RWPE2 (cell line): ENCODE results near the gene CCDC188.

ENCODE experiments used
- ATAC-seq: fragments of 200-7000 bp; cut with Tn5 transposase; 3 replicates; pipeline ENCODE4 v1.9.1; 2021; ENCODE audit warnings: low read depth
- DNase-seq: peaks from one replicate; pipeline ENCODE4 v3.0.0-alpha.2; 2020; ENCODE audit warnings: low spot score
- H3K27ac ChIP-seq: fragments of 450-650 bp; 2 replicates; pipeline ENCODE4 v1.5.1; 2017; ENCODE audit warnings: mild to moderate bottlenecking; ENCODE audit not compliant: poor library complexity, severe bottlenecking
- H3K27me3 ChIP-seq: fragments of 250-450 bp; sonication (Bioruptor Pico); 2 replicates; pipeline ENCODE4 v1.5.1; 2021; ENCODE audit warnings: mild to moderate bottlenecking, moderate library complexity; ENCODE audit not compliant: insufficient read depth, poor library complexity, severe bottlenecking
- H3K36me3 ChIP-seq: fragments of 250-450 bp; sonication (Bioruptor Pico); 2 replicates; pipeline ENCODE4 v1.5.1; 2020; ENCODE audit warnings: low read depth, mild to moderate bottlenecking, moderate library complexity
- H3K4me1 ChIP-seq: fragments of 250-450 bp; sonication (Bioruptor Pico); 2 replicates; pipeline ENCODE4 v1.5.1; 2021; ENCODE audit warnings: mild to moderate bottlenecking, moderate library complexity; ENCODE audit not compliant: insufficient read depth, poor library complexity, severe bottlenecking
- H3K4me3 ChIP-seq: fragments of 250-450 bp; sonication (Bioruptor Pico); 2 replicates; pipeline ENCODE4 v1.5.1; 2021; ENCODE audit warnings: mild to moderate bottlenecking, moderate library complexity; ENCODE audit not compliant: severe bottlenecking
- H3K9me3 ChIP-seq: fragments of 250-450 bp; sonication (Bioruptor Pico); 2 replicates; pipeline ENCODE4 v1.5.1; 2021; ENCODE audit warnings: mild to moderate bottlenecking, moderate library complexity; ENCODE audit not compliant: severe bottlenecking
- TF ChIP-seq, protein P1 (sequence below): fragments of 450-650 bp; IDR thresholded peaks from one replicate; pipeline ENCODE4 v1.5.1; 2017; ENCODE audit warnings: mild to moderate bottlenecking, moderate library complexity; ENCODE audit not compliant: poor library complexity, severe bottlenecking

The CCDC188 gene

DNA sequence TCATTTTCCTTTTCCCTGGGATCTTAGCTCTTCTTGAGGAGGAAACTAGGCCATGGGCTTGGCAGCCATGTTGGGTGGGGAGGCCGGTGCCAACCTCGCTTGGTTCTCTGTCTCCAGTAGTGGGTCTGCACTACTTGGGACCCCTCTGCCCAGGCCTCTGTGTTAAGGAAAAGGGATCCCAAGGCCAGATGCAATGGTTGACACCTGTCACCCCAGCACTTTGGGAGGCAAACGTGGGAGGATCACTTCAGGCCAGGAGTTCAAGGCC, 21.2 kb downstream of the CCDC188 start:
- TF ChIP-seq, protein P1, sequence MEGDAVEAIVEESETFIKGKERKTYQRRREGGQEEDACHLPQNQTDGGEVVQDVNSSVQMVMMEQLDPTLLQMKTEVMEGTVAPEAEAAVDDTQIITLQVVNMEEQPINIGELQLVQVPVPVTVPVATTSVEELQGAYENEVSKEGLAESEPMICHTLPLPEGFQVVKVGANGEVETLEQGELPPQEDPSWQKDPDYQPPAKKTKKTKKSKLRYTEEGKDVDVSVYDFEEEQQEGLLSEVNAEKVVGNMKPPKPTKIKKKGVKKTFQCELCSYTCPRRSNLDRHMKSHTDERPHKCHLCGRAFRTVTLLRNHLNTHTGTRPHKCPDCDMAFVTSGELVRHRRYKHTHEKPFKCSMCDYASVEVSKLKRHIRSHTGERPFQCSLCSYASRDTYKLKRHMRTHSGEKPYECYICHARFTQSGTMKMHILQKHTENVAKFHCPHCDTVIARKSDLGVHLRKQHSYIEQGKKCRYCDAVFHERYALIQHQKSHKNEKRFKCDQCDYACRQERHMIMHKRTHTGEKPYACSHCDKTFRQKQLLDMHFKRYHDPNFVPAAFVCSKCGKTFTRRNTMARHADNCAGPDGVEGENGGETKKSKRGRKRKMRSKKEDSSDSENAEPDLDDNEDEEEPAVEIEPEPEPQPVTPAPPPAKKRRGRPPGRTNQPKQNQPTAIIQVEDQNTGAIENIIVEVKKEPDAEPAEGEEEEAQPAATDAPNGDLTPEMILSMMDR, result no peak
- Histone ChIP-seq H3K27ac (no peak overlapping the region), H3K36me3 (peaks cover 27% of the 10 kb centered on the region), H3K4me3 (no peak overlapping the region), H3K4me1 (no peaks in the 10 kb centered on the region), H3K27me3 (no peaks in the 10 kb centered on the region), H3K9me3 (peaks cover 2% of the 10 kb centered on the region)
- DNase-seq (no peak), ATAC-seq (no peak)

DNA sequence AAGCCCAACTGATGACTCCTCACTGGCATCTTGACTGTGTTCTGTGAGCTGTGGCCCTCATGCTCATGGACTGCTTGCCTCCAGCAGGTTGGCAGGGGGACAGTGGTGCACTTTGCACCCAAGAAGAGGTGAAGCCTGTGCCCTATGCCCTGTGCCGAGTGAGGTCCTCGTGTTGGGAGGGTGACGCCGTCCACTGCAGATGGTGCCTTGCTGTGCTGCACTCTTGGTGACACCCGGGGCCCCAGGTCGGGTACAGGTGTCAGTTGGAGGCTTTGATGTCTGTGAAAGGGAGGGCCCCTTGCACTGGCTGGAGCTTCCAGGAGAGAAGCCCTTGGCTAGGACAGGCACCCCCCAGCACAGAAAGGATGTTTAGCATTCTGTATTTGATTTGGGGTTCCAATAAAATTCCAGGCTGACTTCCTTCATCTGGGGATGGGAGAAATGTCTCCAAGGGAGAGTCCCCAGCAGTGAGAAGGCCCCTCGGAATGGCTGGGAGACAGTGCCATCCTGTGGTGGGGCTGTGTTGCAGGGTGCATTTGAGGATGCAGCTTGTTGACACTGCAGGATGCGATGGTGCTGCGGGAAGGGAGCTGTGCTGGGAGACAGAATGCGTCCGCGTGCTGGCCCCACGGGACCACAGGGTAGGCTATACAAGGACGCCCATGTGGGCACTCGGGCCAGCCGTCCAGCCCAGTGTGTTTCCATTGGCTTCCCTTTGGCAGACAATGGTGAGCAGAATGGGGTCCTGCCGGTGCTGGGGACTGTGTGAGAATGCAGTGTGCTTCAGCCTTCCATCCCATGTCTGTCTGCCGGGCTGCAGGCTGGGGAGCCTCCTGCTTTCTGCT, 21.7 kb downstream of the CCDC188 start:
- ATAC-seq (peak; percentile 29), DNase-seq (no peak)
- TF ChIP-seq, protein P1, result peak; percentile 43
- H3K27ac ChIP-seq, result no peak overlapping the region
- H3K4me3 ChIP-seq, result no peak overlapping the region
- H3K4me1 ChIP-seq, result no peaks in the 10 kb centered on the region
- H3K27me3 ChIP-seq, result no peaks in the 10 kb centered on the region
- H3K36me3 ChIP-seq, result peaks cover 29% of the 10 kb centered on the region
- H3K9me3 ChIP-seq, result peaks cover 2% of the 10 kb centered on the region

DNA sequence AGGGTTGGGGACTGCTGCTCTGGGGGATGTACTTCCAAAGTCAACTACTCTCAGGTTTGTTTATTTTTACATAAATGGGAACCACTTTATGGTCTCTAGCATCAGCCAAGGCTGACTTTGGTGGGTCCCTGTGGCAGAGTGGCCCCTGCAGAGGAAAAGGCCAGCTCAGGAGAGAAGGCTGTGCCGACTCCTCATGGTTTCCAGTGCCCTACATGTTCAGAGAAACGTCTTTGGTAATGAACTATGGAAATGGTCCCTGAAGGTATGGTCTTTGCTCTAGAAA, 22.3 kb downstream of the CCDC188 start:
- TF ChIP-seq, protein P1, result no peak
- Histone ChIP-seq H3K4me3 (no peak overlapping the region), H3K4me1 (no peaks in the 10 kb centered on the region), H3K27ac (no peak overlapping the region), H3K36me3 (peaks cover 35% of the 10 kb centered on the region), H3K9me3 (peaks cover 2% of the 10 kb centered on the region), H3K27me3 (no peaks in the 10 kb centered on the region)
- ATAC-seq (no peak), DNase-seq (no peak)

DNA sequence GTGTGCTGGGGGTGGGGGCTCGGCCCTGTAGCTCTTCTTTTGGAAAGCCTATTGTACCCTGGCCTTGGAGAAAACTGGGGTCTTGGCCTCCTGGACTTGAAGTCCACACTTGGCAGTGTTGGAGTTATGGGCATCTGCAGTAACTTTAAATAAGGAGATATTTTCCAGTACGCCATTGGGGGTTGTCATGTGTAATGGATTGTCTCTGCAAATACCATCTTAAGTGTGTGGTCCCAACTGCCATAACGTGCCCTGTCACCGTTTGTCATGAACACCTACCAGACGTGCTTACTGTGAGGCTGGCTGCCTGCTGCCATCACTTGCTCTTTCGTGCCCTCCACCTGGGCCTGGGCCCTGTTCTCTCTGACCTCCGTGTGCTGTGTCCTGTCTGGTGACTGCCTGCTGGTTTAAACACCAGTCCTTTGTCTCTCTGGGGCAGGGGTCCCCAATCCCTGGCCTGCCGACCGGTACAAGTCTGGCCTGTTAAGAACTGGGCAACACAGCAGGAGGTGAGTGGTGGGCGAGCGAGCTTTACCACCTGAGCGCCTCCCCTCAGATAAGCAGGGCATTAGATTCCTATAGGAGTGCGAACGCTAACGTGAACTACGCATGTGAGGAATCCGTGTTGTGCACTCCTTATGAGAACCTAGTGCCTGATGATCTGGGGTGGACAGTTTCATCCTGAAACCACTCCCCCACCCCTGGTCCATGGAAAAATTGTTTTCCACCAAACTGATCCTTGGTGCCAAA, 22.8 kb downstream of the CCDC188 start:
- no peak for DNase-seq
- no peak overlapping the region for H3K4me3 ChIP-seq
- no peak overlapping the region for H3K27ac ChIP-seq
- no peaks in the 10 kb centered on the region for H3K27me3 ChIP-seq
- ATAC-seq, result no peak
- no peaks in the 10 kb centered on the region for H3K4me1 ChIP-seq
- H3K9me3 ChIP-seq, result peaks cover 2% of the 10 kb centered on the region
- TF ChIP-seq, protein P1, result no peak
- H3K36me3 ChIP-seq, result peaks cover 37% of the 10 kb centered on the region

DNA sequence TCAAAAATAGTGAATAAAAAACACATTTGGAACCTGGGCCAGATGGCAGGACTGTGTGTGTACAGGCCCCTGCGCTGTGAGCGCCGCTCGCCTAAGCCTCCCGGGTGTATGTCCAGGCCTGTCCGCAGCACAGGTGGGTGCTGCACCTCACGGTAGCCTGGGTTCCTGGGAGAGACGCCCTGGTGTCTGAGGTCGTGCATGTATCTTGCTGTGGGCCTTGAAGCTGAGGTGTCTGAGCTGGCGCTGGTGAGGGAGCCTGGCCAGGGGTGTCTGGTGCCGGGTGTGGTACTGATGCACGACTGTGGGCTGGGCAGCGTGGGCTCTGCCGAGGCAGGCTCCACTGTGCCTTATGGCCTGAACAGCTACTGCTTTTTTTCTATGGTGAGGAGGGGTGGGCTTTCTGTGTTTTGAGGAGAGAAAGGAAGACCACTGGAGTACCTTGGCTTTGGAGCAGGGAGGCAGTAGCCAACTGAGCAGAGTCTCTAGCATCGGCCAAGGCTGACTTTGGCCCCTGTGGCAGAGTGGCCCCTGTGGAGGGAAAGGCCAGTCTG, 23.5 kb downstream of the CCDC188 start:
- Histone ChIP-seq H3K27me3 (no peaks in the 10 kb centered on the region), H3K4me3 (no peak overlapping the region), H3K4me1 (no peaks in the 10 kb centered on the region), H3K27ac (no peak overlapping the region), H3K9me3 (peaks cover 2% of the 10 kb centered on the region), H3K36me3 (peaks cover 37% of the 10 kb centered on the region)
- ATAC-seq (no peak), DNase-seq (no peak)
- TF ChIP-seq, protein P1, result no peak
